ENCODE data around the gene RAG2. TPM values are rescaled to one million over a fixed set of nuclear protein-coding genes. Genes with fewer than 3 reads are reported as not detected.

RAG2 gene
- total RNA-seq, 1 donor from 2014 or later, result not detected

DNA sequence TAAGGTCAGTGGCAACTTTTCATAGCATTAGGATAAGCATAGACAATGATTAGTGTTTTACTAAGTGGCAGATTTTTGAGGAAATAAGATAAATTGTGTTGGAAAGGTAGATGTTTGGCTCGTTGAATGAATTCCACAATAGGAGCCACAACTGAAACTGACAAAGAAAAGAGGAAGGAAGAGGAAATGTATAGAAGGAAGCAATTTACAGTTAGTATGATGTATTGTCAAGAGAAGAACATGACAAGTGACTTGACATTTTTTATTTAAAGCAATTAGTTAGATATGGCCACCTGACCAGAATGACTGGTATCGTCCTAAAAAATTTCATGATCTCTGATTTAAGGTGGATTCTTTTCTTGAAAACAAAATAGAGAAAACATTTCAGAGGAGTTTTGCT lies 3.1 kb upstream of the RAG2 start:
- no peak for DNase-seq (ENCODE audit: low read depth, low spot score)

DNA sequence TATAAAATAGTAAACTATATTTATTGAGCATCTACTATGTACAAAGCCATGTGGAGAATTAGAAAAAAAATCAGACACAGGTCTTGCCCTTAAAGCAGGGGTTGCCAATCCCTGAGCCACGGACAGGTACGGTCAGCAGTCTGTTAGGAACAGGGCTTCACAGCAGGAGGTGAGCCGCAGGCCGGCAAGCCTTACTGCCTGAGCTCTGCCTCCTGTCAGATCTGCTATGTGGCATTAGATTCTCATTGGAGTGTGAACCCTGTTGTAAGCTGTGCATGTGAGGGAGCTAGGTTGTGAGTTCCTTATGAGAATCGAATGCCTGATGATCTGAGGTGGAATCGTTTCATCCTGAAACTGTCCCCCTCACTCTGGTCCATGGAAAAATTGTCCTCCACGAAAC lies 2.1 kb upstream of the RAG2 start:
- no peak for DNase-seq (ENCODE audit: low read depth, low spot score)

DNA sequence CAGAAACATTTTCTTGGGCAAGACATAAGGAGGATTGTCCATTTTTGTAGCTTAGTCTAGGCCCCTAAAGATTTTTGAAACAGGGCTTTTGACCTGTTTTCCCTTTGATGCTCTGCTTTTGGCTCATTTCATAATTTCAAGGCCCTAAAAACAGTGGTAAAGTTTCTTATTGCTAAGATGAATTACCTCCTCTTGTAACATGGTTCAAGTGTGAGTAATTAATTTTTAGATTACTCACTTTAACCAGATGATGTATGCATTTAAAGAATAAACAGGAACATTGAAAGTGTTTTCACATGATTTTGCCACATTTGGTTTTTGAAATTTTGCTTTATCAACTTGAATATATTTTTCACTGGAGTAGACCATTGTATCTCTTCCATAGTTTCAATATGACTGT lies 1.2 kb downstream of the RAG2 start:
- no peak for DNase-seq (ENCODE audit: low read depth, low spot score)

DNA sequence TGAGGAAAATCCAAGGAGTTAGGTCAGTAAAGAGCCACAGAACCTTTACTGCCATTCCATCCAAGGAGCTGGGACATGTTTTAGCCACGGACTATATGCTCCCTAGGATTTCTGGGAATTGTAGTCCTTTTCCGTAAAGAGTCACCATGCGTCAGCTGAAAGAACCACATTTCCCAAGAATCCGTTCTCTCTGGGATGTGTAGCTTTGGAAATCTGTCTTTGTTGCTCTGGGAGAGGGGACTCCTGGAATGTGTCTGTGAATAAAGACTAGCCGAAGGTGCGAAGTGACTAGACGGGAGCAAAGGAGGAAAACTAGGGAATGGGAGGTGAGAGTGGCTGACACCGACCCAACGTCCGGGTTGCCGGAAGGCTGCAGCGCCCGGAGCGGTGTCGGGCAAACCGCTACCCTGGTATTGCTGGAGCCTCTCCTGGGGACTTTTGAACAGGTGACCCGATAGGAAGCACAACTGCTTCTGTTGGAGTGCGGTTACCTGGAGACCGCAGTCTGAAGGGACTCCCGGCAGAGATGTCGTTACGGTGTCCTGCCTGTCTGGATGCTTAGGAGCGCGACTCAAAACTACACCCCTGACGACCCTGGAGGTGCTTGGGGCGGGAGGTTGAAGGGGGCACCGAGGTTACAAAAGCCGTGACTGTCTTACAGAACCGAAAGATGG lies 3.6 kb downstream of the RAG2 start, which contains the start of gene IFTAP:
TSS of gene IFTAP (plus strand) at position 187 of the 674 bp plus-strand sequence. CDS start 15,602 bp downstream, outside the sequence.
- peak; percentile 78 for DNase-seq (ENCODE audit: low read depth, low spot score)

DNA sequence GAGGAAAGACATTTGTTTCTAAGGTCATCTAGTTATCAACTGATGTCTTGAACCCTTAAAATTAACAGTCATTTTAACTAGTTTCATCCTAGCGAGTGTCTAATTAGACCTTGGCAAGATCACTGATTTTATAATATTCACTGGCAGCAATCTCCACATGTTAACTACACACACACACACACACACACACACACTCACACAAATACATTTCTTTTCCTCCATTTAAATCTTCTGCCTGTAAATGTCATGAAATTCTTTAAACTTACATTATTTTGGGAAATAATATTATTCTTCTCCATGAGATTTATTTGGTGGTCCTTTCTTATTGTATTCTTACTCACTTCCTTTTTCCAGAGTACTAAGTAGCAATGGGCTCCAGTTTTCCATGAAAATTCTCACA lies 6.6 kb downstream of the RAG2 start:
- no peak for DNase-seq (ENCODE audit: low read depth, low spot score)

DNA sequence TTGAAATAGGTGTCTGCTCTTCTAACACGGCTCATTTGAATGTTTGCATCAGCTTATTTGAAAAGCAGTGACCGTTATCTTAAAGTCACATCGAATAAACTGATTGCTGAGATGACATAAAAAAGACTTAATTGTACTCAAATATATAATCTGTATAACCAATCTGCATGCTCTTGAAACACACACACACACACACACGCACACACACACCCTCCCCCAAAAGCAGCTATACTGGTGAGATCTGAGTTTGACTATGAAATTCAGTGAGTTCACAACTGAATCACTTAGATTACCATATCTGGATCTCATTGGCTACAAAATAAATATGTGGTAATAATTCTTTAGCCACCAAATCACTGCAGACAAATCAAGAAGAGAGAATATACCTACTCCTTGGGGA lies 7.5 kb downstream of the RAG2 start:
- no peak for DNase-seq (ENCODE audit: low read depth, low spot score)

DNA sequence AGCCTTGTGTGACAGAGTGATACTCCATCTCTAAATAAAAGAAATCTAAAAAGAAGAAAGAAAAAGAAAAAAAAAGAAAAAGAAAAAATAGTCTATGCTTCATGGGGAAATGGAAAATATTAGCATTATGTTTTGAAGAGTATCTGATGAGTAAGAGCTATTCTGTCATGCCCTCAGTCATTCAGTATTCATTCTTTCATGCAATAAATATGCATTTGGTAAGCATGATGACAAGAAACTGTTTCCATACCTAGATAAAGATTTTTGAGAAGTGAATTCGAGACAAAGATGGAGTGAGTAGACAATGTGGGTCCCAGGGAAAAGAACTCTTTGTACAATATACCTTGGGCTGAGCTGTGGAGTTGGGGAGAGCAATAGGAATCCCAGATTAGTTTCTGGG lies 9.9 kb downstream of the RAG2 start:
- no peak for DNase-seq (ENCODE audit: low read depth, low spot score)

DNA sequence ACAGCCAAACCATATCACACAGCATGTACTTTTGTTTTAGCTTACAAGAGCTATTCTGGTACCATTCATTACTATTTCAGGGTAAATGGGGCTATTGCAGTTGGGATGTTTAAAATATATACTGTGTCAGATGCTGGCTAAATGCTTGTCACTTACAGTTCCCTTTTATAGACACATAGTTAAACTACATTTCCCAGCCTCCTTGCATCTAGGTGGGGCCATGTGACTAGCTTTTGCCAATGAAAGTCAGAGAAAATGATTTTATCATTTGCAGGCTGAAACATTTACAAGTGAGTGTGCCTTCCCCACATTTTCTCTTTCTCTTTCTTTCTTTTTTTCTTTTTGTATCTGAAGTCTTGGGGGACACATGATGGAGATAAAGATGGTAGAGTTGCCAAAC lies 11.5 kb downstream of the RAG2 start:
- no peak for DNase-seq (ENCODE audit: low read depth, low spot score)

DNA sequence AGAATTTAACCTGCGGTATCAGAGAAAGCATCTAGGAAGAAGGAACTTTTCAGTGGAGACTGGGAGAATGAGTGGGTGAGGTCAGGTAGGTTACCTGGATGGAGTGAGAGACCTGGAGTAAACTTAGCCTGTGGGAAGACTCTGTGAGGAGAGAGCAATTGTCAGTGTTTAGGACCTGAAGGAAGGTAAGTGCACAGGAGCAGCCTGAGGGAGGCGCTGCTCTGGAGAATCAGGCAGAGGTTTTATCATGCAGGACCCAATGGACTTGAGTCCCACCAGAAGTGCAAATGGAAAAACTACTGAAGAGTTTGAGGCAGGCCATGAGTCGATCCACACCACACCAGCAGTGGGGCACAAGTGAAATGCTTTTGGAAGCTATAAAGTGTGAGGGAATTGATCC lies 14.4 kb downstream of the RAG2 start:
- no peak for DNase-seq (ENCODE audit: low read depth, low spot score)

DNA sequence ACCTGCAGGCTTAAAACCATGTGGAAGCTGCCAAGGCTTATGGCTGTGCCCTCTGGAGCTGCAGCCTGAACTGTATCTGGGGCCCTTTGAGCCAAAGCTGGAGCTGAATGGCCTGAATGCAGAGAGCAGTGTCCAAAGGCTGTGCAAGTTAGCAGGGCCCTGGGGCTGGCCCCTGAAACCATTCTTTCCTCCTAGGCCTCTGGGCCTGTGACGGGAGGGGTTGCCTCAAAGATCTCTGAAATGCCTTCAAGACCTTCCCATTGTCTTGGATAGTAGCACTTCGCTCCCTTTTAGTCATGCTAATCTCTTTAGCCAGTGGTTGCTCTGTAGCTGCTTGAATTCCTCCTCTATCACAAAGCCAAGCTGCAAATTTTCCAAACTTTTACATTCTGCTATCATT lies 16.5 kb downstream of the RAG2 start:
- DNase-seq (ENCODE audit: low read depth, low spot score), result no peak

DNA sequence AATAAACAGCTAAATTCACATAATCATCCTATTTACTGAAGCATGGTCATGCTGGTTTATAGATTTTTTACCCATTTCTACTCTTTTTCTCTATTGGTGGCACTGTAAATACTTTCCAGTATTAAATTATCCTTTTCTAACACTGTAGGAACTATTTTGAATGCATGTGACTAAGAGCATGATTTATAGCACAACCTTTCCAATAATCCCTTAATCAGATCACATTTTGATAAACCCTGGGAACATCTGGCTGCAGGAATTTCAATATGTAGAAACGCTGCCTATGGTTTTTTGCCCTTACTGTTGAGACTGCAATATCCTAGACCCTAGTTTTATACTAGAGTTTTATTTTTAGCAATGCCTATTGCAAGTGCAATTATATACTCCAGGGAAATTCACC lies 19.6 kb downstream of the RAG2 start:
- no peak for DNase-seq (ENCODE audit: low read depth, low spot score)

DNA sequence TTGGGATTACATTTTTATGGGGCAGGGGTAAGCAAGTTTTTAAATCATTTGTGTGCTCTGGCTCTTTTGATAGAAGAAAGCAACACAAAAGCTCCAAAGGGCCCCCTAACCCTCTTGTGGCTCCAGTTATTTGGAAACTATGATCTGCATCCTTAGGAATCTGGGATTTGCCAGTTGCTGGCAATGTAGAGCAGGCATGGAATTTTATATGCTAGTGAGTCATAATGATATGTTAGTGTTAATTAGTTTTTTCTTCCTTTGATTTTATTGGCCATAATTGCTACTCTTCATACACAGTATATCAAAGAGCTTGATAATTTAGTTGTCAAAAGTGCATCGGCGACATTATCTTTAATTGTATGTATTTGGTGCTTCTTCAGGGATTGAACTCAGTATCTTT lies 20.2 kb downstream of the RAG2 start:
- DNase-seq (ENCODE audit: low read depth, low spot score), result no peak

DNA sequence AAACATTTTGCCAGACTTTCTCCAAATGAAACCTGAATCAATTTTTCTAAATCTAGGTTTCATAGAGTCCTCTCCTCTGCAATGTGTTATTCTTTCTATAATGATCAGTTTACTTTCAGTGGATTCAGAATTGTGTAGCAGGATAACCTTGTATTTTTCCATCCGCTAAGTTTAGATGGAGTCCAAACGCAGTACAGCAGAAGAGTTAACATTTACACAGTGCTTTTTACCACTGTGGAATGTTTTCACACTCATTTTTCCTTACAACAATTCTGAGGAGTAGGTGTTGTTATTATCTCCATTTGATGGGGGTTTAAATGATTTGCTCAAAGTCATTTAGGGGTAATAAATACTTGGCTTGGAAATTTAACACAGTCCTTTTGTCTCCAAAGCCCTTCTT lies 20.7 kb downstream of the RAG2 start:
- DNase-seq (ENCODE audit: low read depth, low spot score), result no peak

DNA sequence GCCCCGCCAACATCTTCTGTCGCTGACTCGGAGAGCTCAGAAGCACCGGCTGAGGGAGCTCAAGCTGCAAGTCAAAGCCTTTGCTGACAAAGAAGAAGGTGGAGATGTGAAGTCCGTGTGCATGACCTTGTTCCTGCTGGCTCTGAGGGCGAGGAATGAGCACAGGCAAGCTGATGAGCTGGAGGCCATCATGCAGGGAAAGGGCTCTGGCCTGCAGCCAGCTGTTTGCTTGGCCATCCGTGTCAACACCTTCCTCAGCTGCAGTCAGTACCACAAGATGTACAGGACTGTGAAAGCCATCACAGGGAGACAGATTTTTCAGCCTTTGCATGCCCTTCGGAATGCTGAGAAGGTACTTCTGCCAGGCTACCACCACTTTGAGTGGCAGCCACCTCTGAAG lies 23.6 kb downstream of the RAG2 start:
- no peak for DNase-seq (ENCODE audit: low read depth, low spot score)

DNA sequence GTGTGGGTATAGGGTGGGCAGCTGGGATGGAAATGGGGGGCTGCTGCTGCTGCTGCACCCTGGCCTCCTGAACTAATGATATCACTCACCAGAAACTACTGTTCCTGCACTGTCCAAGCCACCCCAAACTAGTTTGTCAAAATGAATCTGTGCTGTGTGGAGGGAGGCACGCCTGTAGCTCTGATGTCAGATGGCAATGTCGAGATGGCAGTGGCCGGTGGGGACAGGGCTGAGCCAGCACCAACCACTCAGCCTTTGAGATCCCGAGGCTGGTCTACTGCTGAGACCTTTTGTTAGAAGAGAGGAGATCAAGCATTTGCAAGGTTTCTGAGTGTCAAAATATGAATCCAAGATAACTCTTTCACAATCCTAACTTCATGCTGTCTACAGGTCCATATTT lies 28.9 kb downstream of the RAG2 start:
- DNase-seq (ENCODE audit: low read depth, low spot score), result no peak

DNA sequence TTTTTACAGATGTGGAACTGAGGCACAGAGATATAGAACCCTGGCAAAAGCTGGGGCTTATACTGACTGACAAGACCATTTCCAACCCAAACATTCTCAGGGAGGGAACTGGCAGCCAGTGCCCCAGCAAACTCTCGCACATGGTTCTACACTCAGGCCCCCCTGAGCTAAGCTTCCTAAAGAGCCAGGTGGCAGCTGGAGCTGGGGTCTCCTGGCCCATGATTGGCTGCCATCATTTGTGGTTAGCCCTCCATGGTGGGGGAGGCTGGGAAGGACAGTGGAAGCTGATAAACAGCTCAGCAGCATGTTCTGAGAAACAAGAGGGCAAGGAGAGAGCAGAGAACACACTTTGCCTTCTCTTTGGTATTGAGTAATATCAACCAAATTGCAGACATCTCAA lies 30.3 kb downstream of the RAG2 start, which contains the start of gene RAG1:
TSS of gene RAG1 (plus strand) at position 314 of the 400 bp plus-strand sequence. CDS start 5,298 bp downstream, outside the sequence.
- DNase-seq (ENCODE audit: low read depth, low spot score), result no peak

DNA sequence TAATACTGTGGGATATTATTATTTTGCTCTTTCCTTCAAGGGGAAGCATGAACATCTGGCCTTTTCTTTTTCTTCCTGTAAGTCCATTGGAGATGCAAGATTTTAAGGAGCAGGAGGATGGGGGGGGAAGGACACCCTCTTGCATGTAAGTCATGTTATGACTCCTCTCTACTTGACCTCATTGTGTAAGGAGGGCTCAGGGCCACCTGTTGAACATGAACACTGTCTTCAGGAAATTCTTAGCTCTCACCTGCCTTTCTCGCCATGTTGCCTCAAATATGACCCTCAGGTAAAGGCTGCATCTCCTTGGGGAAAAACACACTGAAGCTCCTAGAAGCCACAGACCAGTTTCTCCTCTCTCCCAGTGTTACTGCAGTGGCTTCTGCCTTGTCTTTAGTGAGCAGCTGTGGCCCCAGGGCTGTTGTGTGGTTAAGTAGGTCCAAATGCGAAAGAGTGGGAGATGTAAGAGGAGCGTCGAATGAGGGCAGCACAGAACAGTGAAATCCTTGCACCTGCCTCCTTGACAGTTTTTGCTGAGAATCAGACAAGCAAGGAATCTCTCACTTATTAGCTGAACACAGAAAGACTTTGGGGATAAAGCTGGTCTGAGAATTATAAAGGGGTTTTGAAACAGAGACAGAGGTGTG lies 31.5 kb downstream of the RAG2 start:
- no peak for DNase-seq (ENCODE audit: low read depth, low spot score)

DNA sequence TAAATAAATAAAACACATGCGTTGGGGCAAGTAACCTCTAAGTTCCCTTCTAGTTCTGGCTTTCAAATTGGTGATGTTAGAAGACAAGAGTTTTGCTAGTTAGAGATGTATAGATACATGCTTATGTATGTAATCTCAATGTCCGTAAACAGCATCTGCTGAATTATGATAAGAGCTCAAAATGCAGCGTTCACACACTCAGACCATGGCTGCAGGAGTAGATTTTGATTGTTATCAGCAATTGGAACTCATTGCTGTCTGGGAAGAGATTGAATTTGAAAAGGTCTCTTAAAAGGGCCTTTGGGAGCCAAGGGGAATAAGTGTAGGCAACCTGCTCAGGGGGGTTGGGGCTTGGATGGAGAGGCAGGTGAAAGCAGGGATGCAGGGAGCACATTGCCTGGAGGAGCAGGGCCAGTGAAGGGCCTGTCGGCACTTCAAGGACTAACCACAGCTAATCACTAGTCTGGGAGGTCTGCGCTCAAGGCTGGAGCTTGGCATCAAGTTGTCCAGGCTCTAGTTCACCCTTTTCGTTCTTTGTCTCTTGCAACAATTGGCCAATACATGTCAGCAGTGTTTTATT lies 32.9 kb downstream of the RAG2 start:
- no peak for DNase-seq (ENCODE audit: low read depth, low spot score)

DNA sequence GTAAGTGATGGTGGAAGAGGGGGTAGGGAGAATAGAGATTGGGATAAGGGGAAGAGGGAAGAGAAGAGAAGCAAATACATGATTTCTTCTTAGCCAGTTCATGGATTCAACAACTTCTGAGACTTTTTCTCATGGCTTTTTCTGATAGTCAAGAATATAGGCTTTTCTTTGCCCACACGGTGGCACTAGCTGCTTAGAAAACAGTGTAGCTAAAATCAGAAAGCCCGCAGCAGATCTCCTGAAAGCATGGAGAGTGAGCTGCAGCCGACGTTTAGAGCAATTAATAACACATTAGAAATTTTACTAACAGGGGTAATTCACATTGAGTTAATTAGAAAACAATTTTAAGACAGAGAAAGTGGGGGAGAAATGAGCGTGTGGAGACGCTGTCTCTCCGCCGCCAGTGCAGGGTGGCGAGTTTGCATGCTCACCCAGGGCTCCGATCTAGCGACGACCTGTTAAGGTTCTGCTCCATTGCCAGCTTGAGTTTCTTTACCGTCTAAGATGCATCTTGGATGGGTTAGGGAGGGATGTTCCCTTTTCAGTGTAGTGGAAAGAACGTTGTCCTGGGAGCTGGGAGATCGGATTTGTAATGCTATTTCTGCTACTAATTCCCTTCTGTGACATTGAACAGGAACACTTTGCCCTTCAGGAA lies 33.5 kb downstream of the RAG2 start:
- DNase-seq (ENCODE audit: low read depth, low spot score), result peak; percentile 5

DNA sequence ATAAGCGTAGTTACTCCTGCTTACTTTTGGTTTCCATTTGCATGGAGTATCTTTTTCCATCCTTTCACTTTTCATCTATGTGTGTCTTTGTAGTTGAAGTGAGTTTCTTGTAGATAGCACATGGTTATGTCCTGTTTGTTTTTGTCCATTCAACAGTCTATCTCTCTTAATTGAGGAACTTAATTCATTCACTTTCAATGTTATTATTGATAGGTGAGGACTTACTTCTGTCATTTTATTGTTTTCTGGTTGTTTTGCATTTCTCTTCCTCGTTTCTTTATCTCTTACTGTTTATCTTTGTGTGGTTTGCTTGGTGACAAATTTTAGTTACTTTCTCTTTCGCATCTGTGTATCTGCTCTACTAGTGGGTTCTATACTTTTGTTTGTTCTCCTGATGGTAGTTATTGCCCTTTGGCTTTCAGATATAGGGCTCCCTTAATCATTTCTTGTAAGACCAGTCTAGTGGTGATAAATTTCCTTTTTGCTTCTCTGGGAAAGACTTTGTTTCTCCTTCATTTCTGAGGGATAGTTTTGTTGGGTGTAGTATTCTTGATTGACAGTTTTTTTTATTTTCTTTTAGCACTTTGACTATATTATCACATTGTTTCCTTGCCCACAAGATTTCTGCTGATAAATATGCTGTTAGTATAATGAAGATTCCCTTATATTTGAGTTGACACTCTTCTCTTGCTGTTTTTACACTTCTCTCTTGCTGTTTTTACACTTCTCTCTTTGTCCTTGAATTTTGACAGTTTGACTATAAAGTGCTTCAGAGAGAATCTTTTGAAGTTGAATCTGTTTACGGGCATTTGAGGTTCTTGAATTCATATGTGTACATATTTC lies 39.2 kb downstream of the RAG2 start:
- no peak for DNase-seq (ENCODE audit: low read depth, low spot score)

DNA sequence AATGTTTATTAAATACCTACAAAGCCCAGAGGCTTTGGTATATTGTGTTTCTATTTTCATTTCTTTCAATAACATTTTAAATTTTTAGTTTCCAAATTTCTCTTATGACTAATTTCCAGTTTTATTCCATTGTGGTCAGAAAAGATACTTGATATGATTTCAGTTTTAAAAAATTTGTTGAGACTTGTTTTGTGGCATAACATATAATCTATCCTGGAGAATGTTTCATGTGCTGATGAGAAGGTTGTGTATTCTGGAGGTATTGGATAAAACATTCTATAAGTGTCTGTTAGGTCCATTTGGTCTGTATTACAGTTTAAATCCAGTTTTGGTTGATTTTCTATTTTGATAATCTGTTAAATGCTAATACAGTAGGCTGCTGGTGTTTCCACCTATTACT lies 40.0 kb downstream of the RAG2 start:
- DNase-seq (ENCODE audit: low read depth, low spot score), result no peak

Measured in pulmonary artery endothelial cell (primary cell).